Endodermal cell (in vitro differentiated cells): ENCODE results near the gene GNE. TPM values are rescaled to one million over a fixed set of nuclear protein-coding genes. Genes with fewer than 3 reads are reported as not detected.
A peak's percentile ranks its signal among the peaks of the same experiment; 100 is the strongest.

Experiments
- DNase-seq: peaks from one replicate; pipeline ENCODE4 v3.0.0-alpha.2; 2017
- H3K27ac ChIP-seq: 2 replicates; pipeline ENCODE4 v1.5.1; 2013; ENCODE audit warnings: mild to moderate bottlenecking, low read depth, low read length, moderate library complexity
- H3K27me3 ChIP-seq: 2 replicates; pipeline ENCODE4 v1.6.1; 2013; ENCODE audit warnings: mild to moderate bottlenecking, low read length, moderate library complexity; ENCODE audit not compliant: insufficient read depth, control insufficient read depth, poor library complexity, severe bottlenecking
- H3K36me3 ChIP-seq: 2 replicates; pipeline ENCODE4 v1.7.0; 2013; ENCODE audit warnings: mild to moderate bottlenecking, low read length, moderate library complexity; ENCODE audit not compliant: control insufficient read depth, insufficient read depth
- H3K4me1 ChIP-seq: one replicate; pipeline ENCODE4 v1.7.0; 2013; ENCODE audit warnings: low read length; ENCODE audit not compliant: control insufficient read depth, insufficient read depth
- H3K4me3 ChIP-seq: 2 replicates; pipeline ENCODE4 v1.5.1; 2013; ENCODE audit warnings: mild to moderate bottlenecking, low read length, moderate library complexity
- H3K9ac ChIP-seq: 2 replicates; pipeline ENCODE4 v1.6.1; 2013; ENCODE audit warnings: mild to moderate bottlenecking, low read length, moderate library complexity; ENCODE audit not compliant: poor library complexity, severe bottlenecking; ENCODE audit errors: extremely low read depth
- H3K9me3 ChIP-seq: 2 replicates; pipeline ENCODE4 v1.6.1; 2013; ENCODE audit warnings: mild to moderate bottlenecking, low read length, moderate library complexity; ENCODE audit not compliant: control insufficient read depth
- H3K27ac Mint-ChIP-seq: 2 replicates; pipeline ENCODE4 v1.8.0; 2020; ENCODE audit warnings: mixed read lengths
- H3K27me3 Mint-ChIP-seq: 2 replicates; pipeline ENCODE4 v1.8.0; 2021; ENCODE audit warnings: mild to moderate bottlenecking, mixed read lengths; ENCODE audit not compliant: insufficient read depth
- H3K36me3 Mint-ChIP-seq: 2 replicates; pipeline ENCODE4 v1.8.0; 2020; ENCODE audit warnings: low read depth, mixed read lengths
- H3K4me1 Mint-ChIP-seq: 2 replicates; pipeline ENCODE4 v1.8.0; 2020; ENCODE audit warnings: mixed read lengths
- H3K4me3 Mint-ChIP-seq: 2 replicates; pipeline ENCODE4 v1.8.0; 2020; ENCODE audit warnings: mild to moderate bottlenecking, moderate library complexity, mixed read lengths
- H3K9me3 Mint-ChIP-seq: 2 replicates; pipeline ENCODE4 v1.8.0; 2020; ENCODE audit warnings: mild to moderate bottlenecking, mixed read lengths
- WGBS, 2 experiments: methylation state at CpG; one replicate each; pipeline versions ENCODE4 v1.1.5 to v1.1.7; 2013; ENCODE audit warnings: missing lambda C conversion rate in 2 of 2, mixed read lengths in 1 of 2; ENCODE audit not compliant: insufficient coverage in 1 of 2, insufficient read length in 1 of 2; 5-methylcytosine and 5-hydroxymethylcytosine counted together
- total RNA-seq, 2 donors: library from RNA; stranded (reverse); fragmentation: NEBNext Ultra II Directional in 1 of 2; extraction: Animal tissue kit (Norgen Biotek cat#: 25700) in 1 of 2; gene quantifications; 2 replicates in 1 of 2; 3 replicates in 1 of 2; pipeline ENCODE4 v1.2.1, GENCODE V29; 2021
- TF ChIP-seq, protein P1 (sequence below): fragments of 200-600 bp; sonication (generic); conservative IDR thresholded peaks from 2 replicates; pipeline ENCODE4 v1.5.0; 2021; ENCODE audit warnings: antibody characterized with exemption, mild to moderate bottlenecking

The GNE gene
- total RNA-seq, 2 donors from 2014 or later: 5.6 to 7.0 TPM

DNA sequence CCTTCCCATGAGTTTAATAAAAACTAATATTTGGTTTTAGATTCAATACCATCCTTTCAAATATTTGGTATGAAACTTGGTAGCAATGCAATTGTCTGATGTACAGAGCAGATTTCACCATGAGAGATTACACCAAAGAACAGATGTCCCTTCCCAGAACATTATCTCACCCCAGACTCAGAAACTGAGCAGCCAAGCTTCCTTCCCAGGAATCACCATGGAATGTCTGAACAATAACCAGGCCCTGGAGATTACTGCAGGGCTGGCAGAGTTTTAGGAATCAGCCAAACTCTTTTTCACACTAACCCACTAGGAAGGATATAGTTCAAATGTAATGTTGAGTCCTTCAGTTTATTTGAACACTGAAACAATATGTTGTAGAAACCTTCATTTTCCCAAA is 43.7 kb downstream of the GNE start:
- DNase-seq: no peak
- peaks cover 62% of the 10 kb centered on the region for H3K36me3 Mint-ChIP-seq
- H3K9me3 Mint-ChIP-seq: no peaks in the 10 kb centered on the region
- no peak overlapping the region for H3K9ac ChIP-seq
- peaks cover 22% of the 10 kb centered on the region for H3K4me1 Mint-ChIP-seq
- no peaks in the 10 kb centered on the region for H3K9me3 ChIP-seq
- TF ChIP-seq, protein P1, sequence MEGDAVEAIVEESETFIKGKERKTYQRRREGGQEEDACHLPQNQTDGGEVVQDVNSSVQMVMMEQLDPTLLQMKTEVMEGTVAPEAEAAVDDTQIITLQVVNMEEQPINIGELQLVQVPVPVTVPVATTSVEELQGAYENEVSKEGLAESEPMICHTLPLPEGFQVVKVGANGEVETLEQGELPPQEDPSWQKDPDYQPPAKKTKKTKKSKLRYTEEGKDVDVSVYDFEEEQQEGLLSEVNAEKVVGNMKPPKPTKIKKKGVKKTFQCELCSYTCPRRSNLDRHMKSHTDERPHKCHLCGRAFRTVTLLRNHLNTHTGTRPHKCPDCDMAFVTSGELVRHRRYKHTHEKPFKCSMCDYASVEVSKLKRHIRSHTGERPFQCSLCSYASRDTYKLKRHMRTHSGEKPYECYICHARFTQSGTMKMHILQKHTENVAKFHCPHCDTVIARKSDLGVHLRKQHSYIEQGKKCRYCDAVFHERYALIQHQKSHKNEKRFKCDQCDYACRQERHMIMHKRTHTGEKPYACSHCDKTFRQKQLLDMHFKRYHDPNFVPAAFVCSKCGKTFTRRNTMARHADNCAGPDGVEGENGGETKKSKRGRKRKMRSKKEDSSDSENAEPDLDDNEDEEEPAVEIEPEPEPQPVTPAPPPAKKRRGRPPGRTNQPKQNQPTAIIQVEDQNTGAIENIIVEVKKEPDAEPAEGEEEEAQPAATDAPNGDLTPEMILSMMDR: no peak
- no peak overlapping the region for H3K27ac Mint-ChIP-seq
- no peak overlapping the region for H3K4me3 Mint-ChIP-seq
- no peaks in the 10 kb centered on the region for H3K27me3 Mint-ChIP-seq
- no peaks in the 10 kb centered on the region for H3K27me3 ChIP-seq
- peaks cover 13% of the 10 kb centered on the region for H3K4me1 ChIP-seq
- peaks cover 80% of the 10 kb centered on the region for H3K36me3 ChIP-seq
- peak overlapping the region; percentile 24 for H3K27ac ChIP-seq
- H3K4me3 ChIP-seq: no peak overlapping the region

DNA sequence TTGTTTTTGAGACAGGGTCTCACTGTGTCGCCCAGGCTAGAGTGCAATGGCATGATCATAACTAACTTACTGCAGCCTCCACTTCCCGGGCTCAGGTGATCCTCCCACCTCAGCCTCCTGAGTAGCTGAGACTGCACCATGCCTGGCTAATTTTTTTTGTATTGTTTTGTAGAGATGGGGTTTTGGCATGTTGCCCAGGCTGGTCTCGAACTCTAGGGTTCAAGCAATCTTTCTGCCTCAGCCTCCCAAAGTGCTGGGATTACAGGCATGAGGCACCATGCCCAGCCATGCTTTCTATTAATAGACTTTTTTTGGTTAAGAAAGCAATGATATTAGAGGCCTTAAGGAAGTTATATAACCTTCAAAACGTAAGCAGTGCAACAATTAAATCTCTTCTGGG is 44.3 kb downstream of the GNE start:
- H3K36me3 Mint-ChIP-seq: peaks cover 62% of the 10 kb centered on the region
- no peaks in the 10 kb centered on the region for H3K9me3 Mint-ChIP-seq
- 92 to 96% methylated on average over 2 to 4 of the region's 4 CpGs for WGBS, 2 experiments
- H3K27ac Mint-ChIP-seq: no peak overlapping the region
- no peaks in the 10 kb centered on the region for H3K27me3 Mint-ChIP-seq
- Histone ChIP-seq H3K27me3 (no peaks in the 10 kb centered on the region), H3K9me3 (no peaks in the 10 kb centered on the region), H3K4me3 (no peak overlapping the region), H3K27ac (no peak overlapping the region), H3K9ac (no peak overlapping the region), H3K36me3 (peaks cover 80% of the 10 kb centered on the region), H3K4me1 (peaks cover 13% of the 10 kb centered on the region)
- DNase-seq: no peak
- no peak overlapping the region for H3K4me3 Mint-ChIP-seq
- TF ChIP-seq, protein P1: no peak
- H3K4me1 Mint-ChIP-seq: peaks cover 22% of the 10 kb centered on the region

- H3K9ac ChIP-seq: no peak overlapping the region
- H3K27ac ChIP-seq: no peak overlapping the region
- peaks cover 65% of the 10 kb centered on the region for H3K36me3 Mint-ChIP-seq
- H3K4me1 Mint-ChIP-seq: peaks cover 22% of the 10 kb centered on the region
- no peak overlapping the region for H3K4me3 Mint-ChIP-seq
- H3K27ac Mint-ChIP-seq: peak overlapping the region; percentile 0
- H3K27me3 ChIP-seq: no peaks in the 10 kb centered on the region
- no peak overlapping the region for H3K4me3 ChIP-seq
- no peaks in the 10 kb centered on the region for H3K9me3 ChIP-seq
- 93 to 94% methylated on average over 4 of the region's 4 CpGs for WGBS, 2 experiments
- no peak for DNase-seq
- H3K36me3 ChIP-seq: peaks cover 80% of the 10 kb centered on the region
- H3K9me3 Mint-ChIP-seq: no peaks in the 10 kb centered on the region
- peaks cover 13% of the 10 kb centered on the region for H3K4me1 ChIP-seq
- no peaks in the 10 kb centered on the region for H3K27me3 Mint-ChIP-seq
- TF ChIP-seq, protein P1: no peak
Measured at GRCh38 chr9:36213387-36213786, 44.9 kb downstream of the GNE start.
